ENCODE measurements around the gene IL9R. TPM values are rescaled to one million over a fixed set of nuclear protein-coding genes. Genes with fewer than 3 reads are reported as not detected.

Gene IL9R
- total and polyA plus RNA-seq, 9 of the 15 experiments (the other 6 are each of a cell fraction or from before 2014, with no cell fraction given): 0.58 to 2.7 (median 1.6) TPM

GRCh38 chrX:155997436-155997835 is at the start of gene IL9R (continued):
- no peak for TF ChIP-seq CEBPZ (IDR thresholded peaks at IDR 0.05; ENCODE audit: borderline replicate concordance, low read depth, low read length)
- TF ChIP-seq ZNF311 (CRISPR knock-in tag; IDR thresholded peaks at IDR 0.05): no peak
- no peak for TF ChIP-seq SRSF3 (IDR thresholded peaks at IDR 0.05; ENCODE audit: insufficient read depth, low read length)
- no peak for TF ChIP-seq MXD1 (CRISPR knock-in tag; IDR thresholded peaks at IDR 0.05; ENCODE audit: borderline replicate concordance, poor library complexity, severe bottlenecking)
- no peak for TF ChIP-seq ZNF134 (CRISPR knock-in tag; conservative IDR thresholded peaks at IDR 0.05)
- no peak for TF ChIP-seq TBP (optimal IDR thresholded peaks at IDR 0.05; ENCODE audit: low read depth, low read length)
- TF ChIP-seq ID3 (CRISPR knock-in tag; IDR thresholded peaks at IDR 0.05): no peak
- TF ChIP-seq ID3 (tag; IDR thresholded peaks at IDR 0.05): no peak
- TF ChIP-seq ETV1 (tag; conservative IDR thresholded peaks at IDR 0.05; ENCODE audit: low read depth): no peak
- 0 out of 2 replicates have a peak, but pooled peaks have one; percentile 18 for TF ChIP-seq KLF16 (IDR thresholded peaks at IDR 0.05)
- TF ChIP-seq GATA2 (CRISPR knock-in tag; IDR thresholded peaks at IDR 0.05): peak; percentile 65
- 0 out of 2 replicates have a peak, but pooled peaks have one; percentile 35 for TF ChIP-seq TAL1 (IDR thresholded peaks at IDR 0.05)
- TF ChIP-seq MEF2D (tag; conservative IDR thresholded peaks at IDR 0.05; ENCODE audit: low read depth): no peak
- TF ChIP-seq ZNF232 (CRISPR knock-in tag; IDR thresholded peaks at IDR 0.05): no peak
- TF ChIP-seq MYBL2 (IDR thresholded peaks at IDR 0.05; ENCODE audit: low read depth): no peak
- no peak for TF ChIP-seq MYBL2 (CRISPR knock-in tag; IDR thresholded peaks at IDR 0.05; ENCODE audit: borderline replicate concordance)
- no peak for TF ChIP-seq SFPQ (IDR thresholded peaks at IDR 0.05; ENCODE audit: low read depth, low read length)
- no peak for TF ChIP-seq NR2C2 (CRISPR knock-in tag; IDR thresholded peaks at IDR 0.05)
- no peak; the same call in 1 of the 2 replicates for TF ChIP-seq NR2C2 (tag; IDR thresholded peaks at IDR 0.05)
- TF ChIP-seq BDP1 (IDR thresholded peaks at IDR 0.05; ENCODE audit: insufficient read depth, insufficient read length): no peak
